HepG2 (cell line): ENCODE data around the gene CRTAC1. TPM values are rescaled to one million over a fixed set of nuclear protein-coding genes. Genes with fewer than 3 reads are reported as not detected.

Source experiments
- ATAC-seq: fragments of 200-7000 bp; cut with Tn5 transposase; 3 replicates; pipeline ENCODE4 v1.9.1; 2020; ENCODE audit warnings: mild to moderate bottlenecking, moderate library complexity
- BruUV-seq: library from RNA; stranded (reverse); fragments of 400-500 nt; replicated peaks from 2 replicates; lab custom pipeline; 2021; lab: Mats Ljungman, UMichigan
- CTCF ChIA-PET: fragments of 300-600 bp; formaldehyde crosslinking; extraction: SDS; loops from one replicate; lab custom pipeline; 2021; ENCODE audit warnings: low total read pairs, inconsistent platforms, low intra/inter-chr PET ratio; lab: Yijun Ruan, JAX
- POLR2A ChIA-PET: fragments of 350-600 bp; sonication (Branson Sonifier 250); formaldehyde crosslinking; loops from one replicate; lab custom pipeline; 2020; ENCODE audit warnings: antibody characterized with exemption, inconsistent platforms; lab: Yijun Ruan, JAX
- DNase-seq: peaks from one replicate; pipeline ENCODE4 v3.0.0-alpha.2; 2015; ENCODE audit warnings: low spot score
- FAIRE-seq: peaks from 3 replicates; lab custom pipeline; 2011; peaks lifted over from hg19 to GRCh38; lab: Jason Lieb, UNC
- H2AFZ ChIP-seq: one replicate; pipeline ENCODE4 v1.6.1; 2011; ENCODE audit warnings: low read length, inconsistent platforms
- H3K27ac ChIP-seq: fragments of 300-600 bp; 3 replicates; pipeline ENCODE4 v1.8.0; 2011; ENCODE audit warnings: mixed run types, mild to moderate bottlenecking, mixed read lengths, low read length, inconsistent platforms; ENCODE audit not compliant: insufficient read depth; ENCODE audit errors: extremely low read length
- H3K27me3 ChIP-seq, 2 experiments: fragments of 200-600 bp in 1 of 2; 2 replicates in 1 of 2; 3 replicates in 1 of 2; pipeline versions ENCODE4 v1.6.0 to v1.8.0; 2011; ENCODE audit warnings: low read length in 2 of 2, mild to moderate bottlenecking in 2 of 2, moderate library complexity in 2 of 2, inconsistent platforms in 1 of 2; ENCODE audit not compliant: insufficient read depth in 2 of 2, control insufficient read depth in 1 of 2
- H3K36me3 ChIP-seq, 2 experiments: fragments of 200-600 bp in 1 of 2; replicated peaks in 1 of 2; 2 replicates in 1 of 2; 3 replicates in 1 of 2; pipeline versions ENCODE4 v1.5.1 to v1.8.0; 2011; ENCODE audit warnings: low read length in 2 of 2, inconsistent platforms in 1 of 2; ENCODE audit not compliant: insufficient read depth in 2 of 2, control insufficient read depth in 1 of 2
- H3K4me1 ChIP-seq: 2 replicates; pipeline ENCODE4 v1.5.1; 2012; ENCODE audit warnings: low read length, inconsistent platforms; ENCODE audit not compliant: insufficient read depth
- H3K4me2 ChIP-seq: 2 replicates; pipeline ENCODE4 v1.6.0; 2011; ENCODE audit warnings: low read depth, low read length, inconsistent platforms
- H3K4me3 ChIP-seq, 3 experiments: fragments of 200-600 bp in 1 of 3; sonication (generic), shearing (Covaris generic) in 1 of 3; replicated peaks in 1 of 3; 2 replicates each; pipeline ENCODE4 v1.5.1; 2011 to 2016; ENCODE audit warnings: low read length in 3 of 3, inconsistent platforms in 2 of 3, low read depth in 2 of 3, mild to moderate bottlenecking in 2 of 3, control low read depth in 1 of 3, mixed read lengths in 1 of 3; ENCODE audit not compliant: insufficient read depth in 1 of 3
- H3K79me2 ChIP-seq: one replicate; pipeline ENCODE4 v1.6.1; 2011; ENCODE audit warnings: low read length, inconsistent platforms; ENCODE audit not compliant: insufficient read depth
- H3K9ac ChIP-seq: 2 replicates; pipeline ENCODE4 v1.6.0; 2011; ENCODE audit warnings: mild to moderate bottlenecking, low read depth, low read length, inconsistent platforms; ENCODE audit not compliant: insufficient read depth
- H3K9me3 ChIP-seq: 2 replicates; pipeline ENCODE4 v1.5.1; 2012; ENCODE audit warnings: mild to moderate bottlenecking, low read length
- H4K20me1 ChIP-seq: 2 replicates; pipeline ENCODE4 v1.6.0; 2011; ENCODE audit warnings: inconsistent platforms, mild to moderate bottlenecking, low read length, moderate library complexity; ENCODE audit not compliant: insufficient read depth
- ARHGAP35 ChIP-seq: sonication (generic); formaldehyde crosslinking; IDR thresholded peaks from 2 replicates; pipeline ENCODE4 v1.9.0; 2022; ENCODE audit warnings: mild to moderate bottlenecking, inconsistent platforms, moderate library complexity, missing genetic modification reagents, borderline replicate concordance
- SOX5 ChIP-seq: IDR thresholded peaks from 2 replicates; pipeline ENCODE4 v1.6.1; 2016; ENCODE audit warnings: borderline replicate concordance
- ZBTB8A ChIP-seq: sonication (generic); formaldehyde crosslinking; IDR thresholded peaks from 2 replicates; pipeline ENCODE4 v1.4.0; 2020; ENCODE audit warnings: mild to moderate bottlenecking, low read depth, missing genetic modification reagents, borderline replicate concordance
- ZFP36L1 ChIP-seq: sonication (generic); formaldehyde crosslinking; IDR thresholded peaks from 2 replicates; pipeline ENCODE4 v1.8.0; 2022; ENCODE audit warnings: mild to moderate bottlenecking, missing genetic modification reagents, moderate library complexity
- ZNF253 ChIP-seq: sonication (generic); formaldehyde crosslinking; IDR thresholded peaks from 2 replicates; pipeline ENCODE4 v1.8.0; 2022; ENCODE audit warnings: mild to moderate bottlenecking, missing genetic modification reagents, borderline replicate concordance
- ZNF883 ChIP-seq: sonication (generic); formaldehyde crosslinking; IDR thresholded peaks from 2 replicates; pipeline ENCODE4 v1.5.1; 2020; ENCODE audit warnings: mild to moderate bottlenecking, missing genetic modification reagents; ENCODE audit errors: not compliant biosample characterization
- WGBS: methylation state at CpG from one replicate; pipeline ENCODE4 v1.1.6; 2017; ENCODE audit warnings: low lambda C conversion rate; 5-methylcytosine and 5-hydroxymethylcytosine counted together
- in situ Hi-C: cut with HindIII; loops from 2 replicates; pipeline ENCODE4 v1.10.0; 2017; ENCODE audit warnings: low pct_unique_long_range_greater_than_20kb; ENCODE audit not compliant: extremely low pct_ligation_motif_present
- intact Hi-C: fragments of 100-400 bp; cut with micrococcal nuclease; formaldehyde crosslinking; loops from one replicate; pipeline ENCODE4 v1.10.0; 2022; ENCODE audit not compliant: unreplicated experiment
- polyA plus RNA-seq, 8 experiments: library from polyadenylated mRNA; depleted of rRNA in 3 of 8; stranded (reverse) in 7 of 8; unstranded in 1 of 8; fragments of >200 nt; fragmentation: Illumina TruSeq in 4 of 8; extraction: Trizol in 4 of 8; gene quantifications; 2 replicates each; pipeline versions ENCODE4 v1.2.1 to v1.2.3, GENCODE V29; 2011 to 2016; ENCODE audit warnings: low read depth in 4 of 8, missing spikeins in 1 of 8, mixed read lengths in 1 of 8; ENCODE audit not compliant: insufficient read depth in 1 of 8
- total RNA-seq, 5 experiments: library from RNA; depleted of rRNA; stranded (reverse); fragments of >200 nt; fragmentation: Illumina TruSeq; extraction: Trizol; gene quantifications; 2 replicates each; pipeline ENCODE4 v1.2.3, GENCODE V29; 2016; ENCODE audit warnings: low read depth in 1 of 5
- TF ChIP-seq, protein P1 (sequence below): sonication (generic); formaldehyde crosslinking; IDR thresholded peaks from 2 replicates; pipeline ENCODE4 v1.5.0; 2020; ENCODE audit warnings: missing genetic modification reagents
- TF ChIP-seq, protein P2 (sequence below): sonication (generic); formaldehyde crosslinking; IDR thresholded peaks from 2 replicates; pipeline ENCODE4 v1.5.0; 2020; ENCODE audit warnings: mild to moderate bottlenecking, missing genetic modification reagents, borderline replicate concordance

The CRTAC1 gene
- total and polyA plus RNA-seq, 2 of the 13 experiments (the other 11 are each of a cell fraction or from before 2014, with no cell fraction given) = not detected

DNA sequence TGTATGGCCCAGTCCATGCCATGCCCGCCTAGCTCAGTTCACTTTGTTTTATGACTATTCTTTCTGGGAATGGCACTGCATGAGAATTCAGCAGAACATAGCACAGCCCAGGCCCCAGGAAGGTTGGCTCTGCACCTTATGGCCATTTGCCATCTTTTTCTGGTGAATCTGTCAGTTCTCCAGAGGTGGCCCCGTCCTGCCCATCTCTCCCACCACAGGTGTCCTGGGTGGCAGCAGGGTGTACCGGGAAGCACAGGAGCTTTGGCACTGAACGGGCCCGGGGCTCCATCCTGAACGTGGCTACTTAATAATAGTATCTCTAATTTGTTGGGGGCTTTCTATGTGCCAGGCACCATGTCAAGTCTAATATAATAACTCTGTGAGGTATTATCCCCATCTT, 156.1 kb downstream of the CRTAC1 start:
- no peak overlapping the region for H3K4me2 ChIP-seq
- H3K9ac ChIP-seq = no peak overlapping the region
- H3K27me3 ChIP-seq = peaks cover 8 to 42% of the 10 kb centered on the region in 2 experiments
- peaks cover 5% of the 10 kb centered on the region; the same call in 1 of the 2 replicates for H3K4me1 ChIP-seq
- FAIRE-seq (no peak), ATAC-seq (no peak), DNase-seq (no peak)
- no peak overlapping the region for H3K4me3 ChIP-seq
- H3K27ac ChIP-seq = no peak overlapping the region
- BruUV-seq = no TSS peak
- POLR2A ChIA-PET = no interaction called here
- H4K20me1 ChIP-seq = no peaks in the 10 kb centered on the region
- in situ Hi-C loops = no loop called here
- no peaks in the 10 kb centered on the region for H3K9me3 ChIP-seq
- H3K79me2 ChIP-seq = no peaks in the 10 kb centered on the region
- H3K36me3 ChIP-seq = no peaks in the 10 kb centered on the region
- intact Hi-C loops = no loop called here
- CTCF ChIA-PET = no interaction called here
- 0% methylated on average over 1 of the region's 6 CpGs for WGBS
- no peak overlapping the region for H2AFZ ChIP-seq
- TF ChIP-seq ZBTB8A (CRISPR knock-in tag) = no peak
- TF ChIP-seq, protein P1, sequence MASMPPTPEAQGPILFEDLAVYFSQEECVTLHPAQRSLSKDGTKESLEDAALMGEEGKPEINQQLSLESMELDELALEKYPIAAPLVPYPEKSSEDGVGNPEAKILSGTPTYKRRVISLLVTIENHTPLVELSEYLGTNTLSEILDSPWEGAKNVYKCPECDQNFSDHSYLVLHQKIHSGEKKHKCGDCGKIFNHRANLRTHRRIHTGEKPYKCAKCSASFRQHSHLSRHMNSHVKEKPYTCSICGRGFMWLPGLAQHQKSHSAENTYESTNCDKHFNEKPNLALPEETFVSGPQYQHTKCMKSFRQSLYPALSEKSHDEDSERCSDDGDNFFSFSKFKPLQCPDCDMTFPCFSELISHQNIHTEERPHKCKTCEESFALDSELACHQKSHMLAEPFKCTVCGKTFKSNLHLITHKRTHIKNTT (CRISPR knock-in tag) = no peak

DNA sequence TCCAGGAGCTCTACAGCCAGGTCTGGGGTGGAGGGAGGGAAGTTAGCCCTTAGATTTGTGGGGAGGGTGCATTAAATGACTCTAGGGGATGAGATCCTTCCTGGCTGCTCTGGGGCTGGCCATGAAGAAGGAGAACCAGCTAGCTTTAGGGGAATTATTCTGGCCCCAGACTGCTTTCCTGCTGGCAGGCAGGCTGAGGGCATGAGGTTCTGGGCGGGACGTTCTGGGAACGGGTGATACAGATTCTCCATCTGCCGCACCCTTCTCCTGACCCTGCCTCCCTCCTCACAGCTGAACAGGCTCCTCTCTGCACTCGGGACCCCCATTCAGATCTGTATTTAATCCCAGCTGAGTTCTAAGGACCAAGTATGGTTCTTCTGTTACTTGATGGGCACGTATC, 156.9 kb downstream of the CRTAC1 start:
- in situ Hi-C loops = no loop called here
- CTCF ChIA-PET = no interaction called here
- BruUV-seq = no TSS peak
- TF ChIP-seq ZNF253 (CRISPR knock-in tag) (no peak), ARHGAP35 (no peak), SOX5 (no peak), ZFP36L1 (CRISPR knock-in tag) (no peak), ZNF883 (no peak)
- TF ChIP-seq, protein P2, sequence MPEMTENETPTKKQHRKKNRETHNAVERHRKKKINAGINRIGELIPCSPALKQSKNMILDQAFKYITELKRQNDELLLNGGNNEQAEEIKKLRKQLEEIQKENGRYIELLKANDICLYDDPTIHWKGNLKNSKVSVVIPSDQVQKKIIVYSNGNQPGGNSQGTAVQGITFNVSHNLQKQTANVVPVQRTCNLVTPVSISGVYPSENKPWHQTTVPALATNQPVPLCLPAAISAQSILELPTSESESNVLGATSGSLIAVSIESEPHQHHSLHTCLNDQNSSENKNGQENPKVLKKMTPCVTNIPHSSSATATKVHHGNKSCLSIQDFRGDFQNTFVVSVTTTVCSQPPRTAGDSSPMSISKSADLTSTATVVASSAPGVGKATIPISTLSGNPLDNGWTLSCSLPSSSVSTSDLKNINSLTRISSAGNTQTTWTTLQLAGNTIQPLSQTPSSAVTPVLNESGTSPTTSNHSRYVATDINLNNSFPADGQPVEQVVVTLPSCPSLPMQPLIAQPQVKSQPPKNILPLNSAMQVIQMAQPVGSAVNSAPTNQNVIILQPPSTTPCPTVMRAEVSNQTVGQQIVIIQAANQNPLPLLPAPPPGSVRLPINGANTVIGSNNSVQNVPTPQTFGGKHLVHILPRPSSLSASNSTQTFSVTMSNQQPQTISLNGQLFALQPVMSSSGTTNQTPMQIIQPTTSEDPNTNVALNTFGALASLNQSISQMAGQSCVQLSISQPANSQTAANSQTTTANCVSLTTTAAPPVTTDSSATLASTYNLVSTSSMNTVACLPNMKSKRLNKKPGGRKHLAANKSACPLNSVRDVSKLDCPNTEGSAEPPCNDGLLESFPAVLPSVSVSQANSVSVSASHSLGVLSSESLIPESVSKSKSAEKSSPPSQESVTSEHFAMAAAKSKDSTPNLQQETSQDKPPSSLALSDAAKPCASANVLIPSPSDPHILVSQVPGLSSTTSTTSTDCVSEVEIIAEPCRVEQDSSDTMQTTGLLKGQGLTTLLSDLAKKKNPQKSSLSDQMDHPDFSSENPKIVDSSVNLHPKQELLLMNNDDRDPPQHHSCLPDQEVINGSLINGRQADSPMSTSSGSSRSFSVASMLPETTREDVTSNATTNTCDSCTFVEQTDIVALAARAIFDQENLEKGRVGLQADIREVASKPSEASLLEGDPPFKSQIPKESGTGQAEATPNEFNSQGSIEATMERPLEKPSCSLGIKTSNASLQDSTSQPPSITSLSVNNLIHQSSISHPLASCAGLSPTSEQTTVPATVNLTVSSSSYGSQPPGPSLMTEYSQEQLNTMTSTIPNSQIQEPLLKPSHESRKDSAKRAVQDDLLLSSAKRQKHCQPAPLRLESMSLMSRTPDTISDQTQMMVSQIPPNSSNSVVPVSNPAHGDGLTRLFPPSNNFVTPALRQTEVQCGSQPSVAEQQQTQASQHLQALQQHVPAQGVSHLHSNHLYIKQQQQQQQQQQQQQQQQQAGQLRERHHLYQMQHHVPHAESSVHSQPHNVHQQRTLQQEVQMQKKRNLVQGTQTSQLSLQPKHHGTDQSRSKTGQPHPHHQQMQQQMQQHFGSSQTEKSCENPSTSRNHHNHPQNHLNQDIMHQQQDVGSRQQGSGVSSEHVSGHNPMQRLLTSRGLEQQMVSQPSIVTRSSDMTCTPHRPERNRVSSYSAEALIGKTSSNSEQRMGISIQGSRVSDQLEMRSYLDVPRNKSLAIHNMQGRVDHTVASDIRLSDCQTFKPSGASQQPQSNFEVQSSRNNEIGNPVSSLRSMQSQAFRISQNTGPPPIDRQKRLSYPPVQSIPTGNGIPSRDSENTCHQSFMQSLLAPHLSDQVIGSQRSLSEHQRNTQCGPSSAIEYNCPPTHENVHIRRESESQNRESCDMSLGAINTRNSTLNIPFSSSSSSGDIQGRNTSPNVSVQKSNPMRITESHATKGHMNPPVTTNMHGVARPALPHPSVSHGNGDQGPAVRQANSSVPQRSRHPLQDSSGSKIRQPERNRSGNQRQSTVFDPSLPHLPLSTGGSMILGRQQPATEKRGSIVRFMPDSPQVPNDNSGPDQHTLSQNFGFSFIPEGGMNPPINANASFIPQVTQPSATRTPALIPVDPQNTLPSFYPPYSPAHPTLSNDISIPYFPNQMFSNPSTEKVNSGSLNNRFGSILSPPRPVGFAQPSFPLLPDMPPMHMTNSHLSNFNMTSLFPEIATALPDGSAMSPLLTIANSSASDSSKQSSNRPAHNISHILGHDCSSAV = no peak

More for the DNA sequence above, 156.9 kb downstream of the CRTAC1 start:
- H4K20me1 ChIP-seq = no peaks in the 10 kb centered on the region
- ATAC-seq = no peak
- no peaks in the 10 kb centered on the region for H3K9me3 ChIP-seq
- no peak overlapping the region for H3K4me2 ChIP-seq
- intact Hi-C loops = no loop called here
- H3K4me1 ChIP-seq = peaks cover 13% of the 10 kb centered on the region
- no peak for FAIRE-seq
- no peak overlapping the region for H2AFZ ChIP-seq
- H3K4me3 ChIP-seq = no peak overlapping the region
- no peak overlapping the region for H3K9ac ChIP-seq
- DNase-seq = no peak
- WGBS = 0% methylated on average over 4 of the region's 6 CpGs
- H3K79me2 ChIP-seq = no peaks in the 10 kb centered on the region
- H3K27me3 ChIP-seq = peaks cover 7 to 48% of the 10 kb centered on the region in 2 experiments
- no peaks in the 10 kb centered on the region for H3K36me3 ChIP-seq
- POLR2A ChIA-PET = no interaction called here
- H3K27ac ChIP-seq = no peak overlapping the region
